Activated naive CD8-positive, alpha-beta T cell treated with anti-CD3 and anti-CD28 coated beads, Interleukin-2, amount 10 ng/mL, durations not matched to agents 7 days and 5 days (primary cell): ENCODE data around the gene PVR. TPM values are rescaled to one million over a fixed set of nuclear protein-coding genes. Genes with fewer than 3 reads are reported as not detected.

Experiments
- ATAC-seq: fragments of 150-1000 bp; cut with Tn5 transposase; one replicate; pipeline ENCODE4 v1.10.0; 2021; ENCODE audit warnings: low read depth, moderate library complexity
- POLR2A ChIA-PET: fragments of 350-600 bp; sonication (Branson Sonifier 250); formaldehyde crosslinking; loops from one replicate; lab custom pipeline; 2021; ENCODE audit warnings: antibody characterized with exemption; lab: Charles Lee
- DNase-seq: peaks from one replicate; pipeline ENCODE4 v3.0.0; 2021
- H3K27ac Mint-ChIP-seq: one replicate; pipeline ENCODE4 v1.8.0; 2022; ENCODE audit warnings: mild to moderate bottlenecking, mixed read lengths
- H3K27me3 Mint-ChIP-seq: one replicate; pipeline ENCODE4 v1.8.0; 2022; ENCODE audit warnings: mild to moderate bottlenecking, moderate library complexity, mixed read lengths
- H3K36me3 Mint-ChIP-seq: one replicate; pipeline ENCODE4 v1.8.0; 2021; ENCODE audit warnings: mild to moderate bottlenecking, mixed read lengths
- H3K4me1 Mint-ChIP-seq: one replicate; pipeline ENCODE4 v1.8.0; 2021; ENCODE audit warnings: mixed read lengths
- H3K4me3 Mint-ChIP-seq: one replicate; pipeline ENCODE4 v1.8.0; 2022; ENCODE audit warnings: mild to moderate bottlenecking, moderate library complexity, mixed read lengths
- H3K9me3 Mint-ChIP-seq: one replicate; pipeline ENCODE4 v1.8.0; 2021; ENCODE audit warnings: mixed read lengths
- total RNA-seq, 2 experiments: library from RNA; stranded (reverse); gene quantifications; one replicate each; pipeline ENCODE4 v1.2.3, GENCODE V29; 2021

PVR gene
- total RNA-seq, 2 experiments from 2014 or later, result 3.5 to 4.2 TPM

- DNase-seq (peak; percentile 40), ATAC-seq (peak; percentile 47)
- Mint-ChIP-seq H3K27ac (no peak overlapping the region), H3K36me3 (no peaks in the 10 kb centered on the region), H3K27me3 (peaks cover 13% of the 10 kb centered on the region), H3K9me3 (no peaks in the 10 kb centered on the region), H3K4me1 (no peaks in the 10 kb centered on the region), H3K4me3 (peak overlapping the region; percentile 80)
- POLR2A ChIA-PET, result no interaction called here
These were observed 799 bp downstream of the PVR start for GRCh38 chr19:44644402-44645016.

DNA sequence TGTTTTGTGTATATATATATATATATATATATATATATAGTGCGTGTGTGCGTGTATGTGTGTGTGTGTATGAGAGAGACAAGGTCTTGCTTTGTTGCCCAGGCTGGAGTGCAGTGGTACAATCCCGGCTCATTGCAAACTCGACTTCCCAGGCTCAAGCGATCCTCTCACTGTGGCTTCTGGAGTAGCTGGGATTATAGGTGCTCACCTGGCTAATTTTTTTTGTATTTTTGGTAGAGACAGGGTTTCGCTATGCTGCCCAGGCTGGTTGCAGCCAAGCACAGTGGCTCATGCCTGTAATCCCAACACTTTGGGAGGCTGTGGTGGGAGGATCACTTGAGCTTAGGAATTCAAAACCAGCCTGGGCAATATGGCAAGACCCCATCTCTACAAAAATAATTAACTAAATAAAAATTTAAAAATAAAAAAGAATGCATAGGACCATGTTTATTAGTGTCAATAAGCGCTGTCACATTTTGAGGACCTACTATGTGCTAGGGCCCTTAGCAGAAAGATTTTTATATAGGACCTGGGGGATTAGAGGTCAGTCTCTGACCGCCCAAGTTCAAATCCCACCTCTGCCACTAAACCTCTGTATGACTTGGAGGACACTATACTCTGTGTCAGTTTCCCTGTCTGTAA, 1.8 kb downstream of the PVR start:
- no peaks in the 10 kb centered on the region for H3K4me1 Mint-ChIP-seq
- H3K9me3 Mint-ChIP-seq, result no peaks in the 10 kb centered on the region
- no peak overlapping the region for H3K27ac Mint-ChIP-seq
- POLR2A ChIA-PET, result no interaction called here
- ATAC-seq (no peak), DNase-seq (no peak)
- H3K27me3 Mint-ChIP-seq, result peaks cover 13% of the 10 kb centered on the region
- no peak overlapping the region for H3K4me3 Mint-ChIP-seq
- H3K36me3 Mint-ChIP-seq, result no peaks in the 10 kb centered on the region

DNA sequence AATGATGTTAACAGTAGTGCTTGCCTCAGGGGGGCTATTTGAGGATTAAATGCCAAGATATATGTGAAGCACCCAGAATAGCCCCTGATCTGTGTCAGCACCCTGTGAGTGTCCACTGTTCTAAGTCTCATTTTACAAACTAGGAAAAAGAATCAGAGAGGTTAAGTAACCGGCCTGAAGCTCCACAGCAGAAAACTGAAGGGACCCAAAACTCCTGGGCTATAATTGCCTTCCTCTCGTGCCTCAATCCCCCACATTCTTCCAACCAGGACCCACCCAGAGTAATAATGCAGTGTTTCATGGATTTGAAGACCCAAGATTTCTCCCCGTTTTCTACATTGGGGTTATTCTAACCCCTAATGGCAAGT, 2.3 kb downstream of the PVR start:
- Mint-ChIP-seq H3K4me1 (no peaks in the 10 kb centered on the region), H3K4me3 (no peak overlapping the region), H3K27me3 (peaks cover 12% of the 10 kb centered on the region), H3K27ac (no peak overlapping the region), H3K9me3 (no peaks in the 10 kb centered on the region), H3K36me3 (peaks cover under 1% of the 10 kb centered on the region)
- DNase-seq (no peak), ATAC-seq (no peak)
- POLR2A ChIA-PET, result no interaction called here

- ATAC-seq, result no peak
- Mint-ChIP-seq H3K36me3 (peaks cover 4% of the 10 kb centered on the region), H3K27ac (no peak overlapping the region), H3K4me1 (no peaks in the 10 kb centered on the region), H3K4me3 (no peak overlapping the region), H3K9me3 (no peaks in the 10 kb centered on the region), H3K27me3 (peaks cover 7% of the 10 kb centered on the region)
- POLR2A ChIA-PET, result no interaction called here
- no peak for DNase-seq
These were observed 3.4 kb downstream of the PVR start for GRCh38 chr19:44647144-44647543.

- Mint-ChIP-seq H3K27ac (no peak overlapping the region), H3K9me3 (no peaks in the 10 kb centered on the region), H3K4me1 (no peaks in the 10 kb centered on the region), H3K27me3 (peaks cover 2% of the 10 kb centered on the region), H3K36me3 (peaks cover 6% of the 10 kb centered on the region), H3K4me3 (no peak overlapping the region)
- ATAC-seq (no peak), DNase-seq (no peak)
- POLR2A ChIA-PET, result no interaction called here
These were observed 5.0 kb downstream of the PVR start for GRCh38 chr19:44648631-44649251.

DNA sequence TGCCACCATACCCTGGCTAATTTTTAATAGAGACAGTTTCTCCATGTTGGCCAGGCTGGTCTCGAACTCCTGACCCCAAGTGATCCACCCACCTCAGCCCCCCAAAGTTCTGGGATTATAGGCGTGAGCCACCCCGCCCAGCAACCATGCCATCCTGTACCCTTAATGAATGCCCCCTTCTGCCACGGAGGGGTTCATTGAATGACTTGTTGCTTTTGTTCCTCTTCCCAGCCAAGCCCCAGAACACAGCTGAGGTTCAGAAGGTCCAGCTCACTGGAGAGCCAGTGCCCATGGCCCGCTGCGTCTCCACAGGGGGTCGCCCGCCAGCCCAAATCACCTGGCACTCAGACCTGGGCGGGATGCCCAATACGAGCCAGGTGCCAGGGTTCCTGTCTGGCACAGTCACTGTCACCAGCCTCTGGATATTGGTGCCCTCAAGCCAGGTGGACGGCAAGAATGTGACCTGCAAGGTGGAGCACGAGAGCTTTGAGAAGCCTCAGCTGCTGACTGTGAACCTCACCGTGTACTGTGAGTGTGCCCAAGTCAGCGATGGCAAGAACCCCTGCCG, 6.0 kb downstream of the PVR start:
- H3K27me3 Mint-ChIP-seq, result peaks cover under 1% of the 10 kb centered on the region
- no peak for ATAC-seq
- H3K36me3 Mint-ChIP-seq, result peaks cover 6% of the 10 kb centered on the region
- H3K4me3 Mint-ChIP-seq, result no peak overlapping the region
- peaks cover 3% of the 10 kb centered on the region for H3K4me1 Mint-ChIP-seq
- DNase-seq, result no peak
- H3K9me3 Mint-ChIP-seq, result no peaks in the 10 kb centered on the region
- H3K27ac Mint-ChIP-seq, result no peak overlapping the region
- POLR2A ChIA-PET, result no interaction called here

GRCh38 chr19:44653343-44653742, 9.6 kb downstream of the PVR start:
- Mint-ChIP-seq H3K36me3 (peaks cover 8% of the 10 kb centered on the region), H3K27ac (no peak overlapping the region), H3K9me3 (no peaks in the 10 kb centered on the region), H3K4me3 (no peak overlapping the region), H3K4me1 (peaks cover 5% of the 10 kb centered on the region), H3K27me3 (no peaks in the 10 kb centered on the region)
- ATAC-seq (no peak), DNase-seq (no peak)
- POLR2A ChIA-PET, result no interaction called here

DNA sequence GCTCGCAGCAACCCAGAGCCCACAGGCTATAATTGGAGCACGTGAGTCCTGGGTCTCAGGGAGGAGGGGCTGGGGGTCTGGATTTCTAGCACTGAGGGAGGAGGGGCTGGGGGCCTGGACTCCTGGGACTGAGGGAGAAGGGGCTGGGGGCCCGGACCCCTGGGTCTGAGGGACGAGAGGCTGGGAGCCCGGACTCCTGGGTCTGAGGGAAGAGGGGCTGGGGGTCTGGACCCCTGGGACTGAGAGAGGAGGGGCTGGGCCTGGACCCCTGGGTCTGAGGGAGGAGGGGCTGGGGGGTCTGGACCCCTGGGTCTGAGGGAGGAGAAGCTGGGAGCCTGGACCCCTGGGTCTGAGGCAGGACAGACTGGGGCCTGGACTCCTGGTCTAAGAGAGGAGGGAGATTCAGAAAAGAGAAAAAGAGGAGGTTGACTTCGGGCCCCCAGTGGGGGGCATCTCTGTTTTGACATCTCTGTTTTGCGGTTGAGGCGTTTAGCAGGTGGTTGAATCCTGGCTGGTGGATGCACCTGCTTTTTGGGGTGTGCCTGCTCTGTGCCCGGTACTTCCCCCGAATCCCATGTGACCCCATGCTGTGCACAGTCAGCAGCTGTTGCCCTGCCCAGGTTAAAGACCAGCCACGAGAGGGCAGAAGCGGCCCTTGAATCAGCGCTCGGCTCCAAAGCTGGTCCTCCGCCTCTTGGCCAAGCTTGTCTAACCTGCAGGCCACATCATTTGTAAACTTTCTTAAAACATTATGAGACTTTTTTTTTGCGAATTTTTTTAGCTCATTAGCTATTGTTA, 10.5 kb downstream of the PVR start:
- peak; percentile 73 for DNase-seq
- H3K27ac Mint-ChIP-seq, result peak overlapping the region; percentile 18
- peaks cover 10% of the 10 kb centered on the region for H3K36me3 Mint-ChIP-seq
- POLR2A ChIA-PET, result interaction anchor here (0.5 to 0.6 kb wide), 2 partner anchors 66 to 442 kb away, joined by 3 to 4 read pairs; partner anchors contain the start of gene ZNF227
- peak; percentile 94 for ATAC-seq
- no peak overlapping the region for H3K4me3 Mint-ChIP-seq
- H3K4me1 Mint-ChIP-seq, result peaks cover 5% of the 10 kb centered on the region
- no peaks in the 10 kb centered on the region for H3K9me3 Mint-ChIP-seq
- H3K27me3 Mint-ChIP-seq, result no peaks in the 10 kb centered on the region

GRCh38 chr19:44657211-44657921, 13.7 kb downstream of the PVR start:
- peak; percentile 78 for DNase-seq
- no peak overlapping the region for H3K27ac Mint-ChIP-seq
- peaks cover 5% of the 10 kb centered on the region for H3K4me1 Mint-ChIP-seq
- POLR2A ChIA-PET, result interaction anchor here (1.6 kb wide), 1 partner anchor 80 kb away, joined by 4 read pairs; no protein-coding TSS in a partner anchor
- no peaks in the 10 kb centered on the region for H3K27me3 Mint-ChIP-seq
- ATAC-seq, result peak; percentile 47
- no peak overlapping the region for H3K4me3 Mint-ChIP-seq
- H3K9me3 Mint-ChIP-seq, result no peaks in the 10 kb centered on the region
- H3K36me3 Mint-ChIP-seq, result peaks cover 6% of the 10 kb centered on the region

DNA sequence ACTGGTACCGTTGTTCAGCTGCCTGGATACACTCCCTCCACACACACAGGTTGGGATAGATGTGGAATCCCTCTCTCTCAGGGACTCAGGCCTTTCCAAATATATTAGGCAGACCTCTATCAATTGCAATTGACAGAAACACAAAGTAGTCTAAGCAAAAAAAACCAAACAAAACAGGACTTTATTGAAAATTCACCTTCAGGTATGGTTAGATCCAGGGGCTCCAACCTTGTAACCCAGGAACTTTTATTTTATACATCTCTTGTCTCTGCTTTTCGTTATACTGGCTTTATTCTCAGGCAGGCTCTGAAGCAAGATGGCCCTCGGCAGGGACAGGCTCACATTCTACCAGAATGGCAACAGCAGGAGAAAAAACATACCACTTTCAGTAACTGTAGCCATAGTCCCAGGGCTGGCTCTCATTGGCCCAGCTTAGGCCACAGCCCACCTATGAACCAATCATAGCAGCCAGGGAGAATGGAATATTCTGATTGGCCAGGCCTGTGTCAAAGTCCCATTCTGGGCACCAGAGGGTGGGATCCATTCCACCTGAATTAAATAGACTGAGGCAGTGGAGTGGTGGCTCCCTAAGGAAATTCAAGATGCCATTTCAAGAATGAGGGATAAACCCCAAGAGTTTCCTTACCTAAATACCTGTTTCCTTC, 14.5 kb downstream of the PVR start:
- ATAC-seq, result no peak
- no peaks in the 10 kb centered on the region for H3K27me3 Mint-ChIP-seq
- H3K27ac Mint-ChIP-seq, result no peak overlapping the region
- H3K4me3 Mint-ChIP-seq, result no peak overlapping the region
- peaks cover 4% of the 10 kb centered on the region for H3K36me3 Mint-ChIP-seq
- H3K4me1 Mint-ChIP-seq, result peaks cover 5% of the 10 kb centered on the region
- H3K9me3 Mint-ChIP-seq, result no peaks in the 10 kb centered on the region
- POLR2A ChIA-PET, result no interaction called here
- no peak for DNase-seq

DNA sequence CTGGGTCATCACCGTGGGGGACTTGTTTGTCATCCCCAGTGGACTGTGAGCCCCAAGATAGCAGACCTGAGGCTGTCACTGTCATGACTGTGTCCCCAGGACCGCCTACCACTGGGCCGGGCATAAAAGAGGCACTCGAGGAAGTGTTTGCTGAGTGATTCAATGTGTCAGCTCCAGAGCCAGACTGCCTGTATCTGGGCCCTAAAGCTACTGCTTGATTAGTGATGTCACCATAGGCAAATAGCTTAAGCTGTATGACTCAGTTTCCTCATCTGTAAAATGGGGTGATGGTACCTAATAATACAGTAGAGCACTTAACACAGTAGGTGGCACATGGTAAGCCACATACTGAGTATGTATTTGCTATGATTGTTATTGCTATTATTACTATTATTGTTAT, 16.4 kb downstream of the PVR start:
- Mint-ChIP-seq H3K36me3 (peaks cover 4% of the 10 kb centered on the region), H3K4me3 (no peak overlapping the region), H3K9me3 (no peaks in the 10 kb centered on the region), H3K27ac (no peak overlapping the region), H3K4me1 (peaks cover 1% of the 10 kb centered on the region), H3K27me3 (no peaks in the 10 kb centered on the region)
- POLR2A ChIA-PET, result no interaction called here
- ATAC-seq, result no peak
- no peak for DNase-seq

DNA sequence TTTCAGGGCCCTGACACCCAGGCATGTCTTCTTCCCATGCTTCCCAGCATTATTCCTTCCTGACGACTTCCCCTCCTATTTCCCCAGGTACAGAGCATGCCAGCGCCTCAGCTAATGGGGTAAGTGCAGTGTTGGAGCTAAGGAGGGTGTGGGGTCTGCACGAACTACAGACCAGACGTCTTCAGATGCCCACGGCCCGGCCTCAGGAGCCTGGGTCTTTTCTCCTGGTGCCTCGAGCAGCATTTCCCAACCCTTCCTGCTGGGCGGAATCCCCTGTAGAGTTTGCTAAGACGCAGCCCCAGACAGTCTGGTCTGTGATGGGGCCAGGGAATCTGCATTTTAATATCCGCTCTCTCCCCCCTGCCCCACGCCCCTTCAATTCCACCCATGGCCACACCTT, 17.5 kb downstream of the PVR start:
- Mint-ChIP-seq H3K4me1 (peaks cover 1% of the 10 kb centered on the region), H3K36me3 (peaks cover 2% of the 10 kb centered on the region), H3K9me3 (no peaks in the 10 kb centered on the region), H3K27me3 (no peaks in the 10 kb centered on the region), H3K27ac (no peak overlapping the region), H3K4me3 (no peak overlapping the region)
- ATAC-seq, result no peak
- POLR2A ChIA-PET, result no interaction called here
- no peak for DNase-seq
